Astrocyte of the cerebellum (primary cell): ENCODE results near the gene PEX11G.
A peak's percentile ranks its signal among the peaks of the same experiment; 100 is the strongest.

ENCODE experiments used
- DNase-seq: peaks from one replicate; pipeline ENCODE4 v3.0.0-alpha.2; 2011; ENCODE audit warnings: low read depth
- H3K4me3 ChIP-seq: 2 replicates; pipeline ENCODE4 v1.5.1; 2011; ENCODE audit warnings: mild to moderate bottlenecking, low read depth, low read length, moderate library complexity
- in situ Hi-C: cut with HindIII; loops from 2 replicates; pipeline ENCODE4 v1.10.0; 2017; ENCODE audit warnings: low sequenced_read_pairs
- TF ChIP-seq, protein P1 (sequence below): IDR thresholded peaks from 2 replicates; pipeline ENCODE4 v1.5.1; 2012; ENCODE audit warnings: low read length, low read depth, moderate library complexity, mild to moderate bottlenecking; ENCODE audit errors: missing control alignments

Gene PEX11G

DNA sequence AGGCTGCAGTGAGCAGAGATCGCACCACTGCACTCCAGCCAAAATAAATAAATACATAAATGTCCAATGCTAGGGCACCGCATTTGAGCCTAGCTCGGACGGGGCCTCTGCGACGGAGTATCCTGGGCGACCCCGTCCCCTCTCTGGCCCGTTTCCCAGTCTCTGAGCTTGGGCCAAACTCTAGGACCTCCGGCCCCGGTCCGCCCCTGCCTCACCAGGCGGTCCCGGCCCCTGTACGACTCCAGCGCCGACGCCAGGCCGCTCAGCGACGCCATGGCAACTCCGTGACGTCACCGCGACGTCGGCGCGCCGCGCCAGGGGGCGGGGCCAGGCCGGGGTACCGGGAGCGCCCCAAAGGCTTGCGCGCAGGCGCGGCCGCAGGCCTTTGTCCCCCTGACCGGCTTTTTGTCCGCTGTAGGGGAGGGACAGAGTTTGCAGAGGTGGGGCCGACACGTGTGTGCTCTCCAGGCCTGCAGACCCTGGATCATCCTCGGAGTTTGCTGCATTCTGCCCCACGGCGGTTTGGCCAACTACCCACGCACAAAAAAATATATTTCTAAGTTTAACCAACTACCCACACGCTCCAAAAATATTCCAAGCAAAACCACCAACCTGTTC, at the start of gene PEX11G:
Gene PEX11G (minus strand): TSS at position 300 of the 618 bp plus-strand sequence. CDS start 25 bp downstream, at position 275.
- DNase-seq, result peak; percentile 53
- peak within 1 kb of the TSS; percentile 51 for H3K4me3 ChIP-seq
- in situ Hi-C loops, result no loop called here
- TF ChIP-seq, protein P1, sequence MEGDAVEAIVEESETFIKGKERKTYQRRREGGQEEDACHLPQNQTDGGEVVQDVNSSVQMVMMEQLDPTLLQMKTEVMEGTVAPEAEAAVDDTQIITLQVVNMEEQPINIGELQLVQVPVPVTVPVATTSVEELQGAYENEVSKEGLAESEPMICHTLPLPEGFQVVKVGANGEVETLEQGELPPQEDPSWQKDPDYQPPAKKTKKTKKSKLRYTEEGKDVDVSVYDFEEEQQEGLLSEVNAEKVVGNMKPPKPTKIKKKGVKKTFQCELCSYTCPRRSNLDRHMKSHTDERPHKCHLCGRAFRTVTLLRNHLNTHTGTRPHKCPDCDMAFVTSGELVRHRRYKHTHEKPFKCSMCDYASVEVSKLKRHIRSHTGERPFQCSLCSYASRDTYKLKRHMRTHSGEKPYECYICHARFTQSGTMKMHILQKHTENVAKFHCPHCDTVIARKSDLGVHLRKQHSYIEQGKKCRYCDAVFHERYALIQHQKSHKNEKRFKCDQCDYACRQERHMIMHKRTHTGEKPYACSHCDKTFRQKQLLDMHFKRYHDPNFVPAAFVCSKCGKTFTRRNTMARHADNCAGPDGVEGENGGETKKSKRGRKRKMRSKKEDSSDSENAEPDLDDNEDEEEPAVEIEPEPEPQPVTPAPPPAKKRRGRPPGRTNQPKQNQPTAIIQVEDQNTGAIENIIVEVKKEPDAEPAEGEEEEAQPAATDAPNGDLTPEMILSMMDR, result no peak

DNA sequence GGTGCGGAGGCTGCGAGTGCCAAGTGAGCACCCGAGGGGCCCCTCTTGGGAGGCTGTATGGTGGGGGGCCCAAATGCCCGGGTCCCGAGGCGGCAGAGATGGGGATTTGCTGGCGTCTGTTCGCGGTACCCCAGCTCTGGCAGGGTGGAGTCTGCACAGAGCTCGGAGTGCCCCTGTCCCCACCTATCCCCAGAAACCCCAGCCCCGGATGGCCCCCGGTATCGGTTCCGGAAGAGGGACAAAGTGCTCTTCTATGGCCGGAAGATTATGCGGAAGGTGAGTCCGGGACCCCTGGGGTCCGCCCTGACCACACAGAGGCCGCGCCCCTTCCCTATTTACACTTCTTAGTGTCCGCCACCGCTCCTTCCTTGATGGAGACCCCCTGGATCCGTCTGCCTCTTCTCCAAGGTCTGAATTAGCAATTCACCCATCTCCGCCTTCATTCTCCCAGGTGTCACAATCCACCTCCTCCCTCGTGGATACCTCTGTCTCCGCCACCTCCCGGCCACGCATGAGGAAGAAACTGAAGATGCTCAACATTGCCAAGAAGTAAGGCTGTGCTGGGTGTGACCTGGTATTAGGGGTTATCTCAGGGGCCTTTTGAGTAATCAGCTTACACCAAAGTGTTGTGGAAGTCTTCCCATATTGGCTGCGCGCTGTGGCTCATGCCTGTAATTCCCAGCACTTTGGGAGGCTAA, 47.3 kb upstream of the PEX11G start:
- in situ Hi-C loops, result no loop called here
- TF ChIP-seq, protein P1, result no peak
- H3K4me3 ChIP-seq, result peak overlapping the region; percentile 91
- DNase-seq, result no peak

DNA sequence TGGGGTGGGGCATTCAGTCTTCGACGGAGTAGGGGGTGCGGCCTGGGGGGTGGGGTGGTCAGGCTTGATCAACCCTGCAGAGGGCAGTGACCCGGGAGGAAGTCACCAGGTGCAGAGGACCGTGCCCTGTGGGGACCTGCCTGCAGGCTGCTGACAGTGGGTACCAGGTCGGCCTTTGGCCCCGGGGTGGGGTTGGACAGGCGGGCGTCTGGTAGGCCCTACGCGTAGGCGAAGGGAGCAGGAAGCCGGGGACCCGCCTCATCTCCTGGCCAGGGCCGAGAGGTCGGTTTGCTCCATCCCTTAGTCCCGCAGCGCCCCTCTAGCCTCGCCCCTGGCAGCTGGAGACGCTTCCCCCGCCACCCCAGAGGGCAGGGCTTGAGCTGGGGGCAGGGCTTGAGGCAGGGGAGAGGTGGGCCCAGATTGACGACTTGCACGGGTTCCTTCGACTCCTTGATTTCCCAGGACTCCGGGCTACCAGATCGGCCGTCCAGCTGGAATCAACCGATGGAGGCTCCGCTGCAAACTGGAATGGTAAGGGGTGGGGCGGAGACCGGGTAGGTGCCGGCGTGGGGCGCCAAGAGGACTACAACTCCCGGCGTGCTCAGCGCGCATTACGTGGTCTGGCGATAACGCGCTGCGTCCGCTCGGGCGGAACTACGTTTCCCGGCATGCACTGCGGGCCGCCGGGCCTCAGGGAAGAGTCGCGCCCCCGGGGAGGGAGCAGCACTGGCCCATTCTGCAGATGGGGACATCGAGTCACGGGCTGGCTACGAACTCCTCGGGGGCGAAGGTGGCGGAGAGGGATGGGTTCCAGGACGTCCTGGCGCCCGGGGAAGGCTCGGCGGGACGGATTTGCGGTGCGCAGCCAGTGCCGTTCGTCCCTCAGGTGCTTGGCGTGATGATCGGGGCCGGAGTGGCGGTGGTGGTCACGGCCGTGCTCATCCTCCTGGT, 46.5 kb upstream of the PEX11G start, which contains the start of gene PNPLA6:
Gene PNPLA6 (plus strand): TSS at position 671 of the 951 bp plus-strand sequence. CDS start 72 bp downstream, at position 743.
- H3K4me3 ChIP-seq, result peak within 1 kb of the TSS; percentile 91
- TF ChIP-seq, protein P1, result peak; percentile 2
- in situ Hi-C loops, result no loop called here
- peak; percentile 80 for DNase-seq

DNA sequence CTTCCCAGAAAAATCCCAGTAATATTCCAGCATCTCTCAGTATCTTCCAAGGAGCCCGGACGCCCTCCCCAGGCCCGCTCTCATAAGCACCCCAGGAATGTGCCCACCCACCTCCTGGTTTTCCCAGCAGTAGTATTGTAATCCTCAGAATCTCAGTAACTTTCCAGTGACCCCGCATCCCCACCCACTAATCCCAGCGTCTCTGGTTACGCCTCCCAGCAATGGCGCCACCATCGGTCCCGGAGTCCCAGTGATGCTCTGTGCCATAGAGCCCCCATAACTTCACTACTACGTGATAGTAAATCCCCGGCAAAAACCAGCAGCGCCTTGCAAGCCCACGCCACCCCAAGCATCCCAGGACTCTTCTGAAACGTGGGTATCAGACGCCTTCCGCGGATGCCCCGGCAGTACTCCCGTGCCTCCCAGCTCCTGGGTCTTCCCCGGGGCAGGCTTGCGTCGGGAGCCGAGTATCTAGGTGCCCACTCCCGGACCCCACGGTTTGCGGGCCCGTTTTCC, 45.8 kb upstream of the PEX11G start:
- TF ChIP-seq, protein P1, result peak; percentile 26
- H3K4me3 ChIP-seq, result peak overlapping the region; percentile 91
- in situ Hi-C loops, result no loop called here
- peak; percentile 47 for DNase-seq

DNA sequence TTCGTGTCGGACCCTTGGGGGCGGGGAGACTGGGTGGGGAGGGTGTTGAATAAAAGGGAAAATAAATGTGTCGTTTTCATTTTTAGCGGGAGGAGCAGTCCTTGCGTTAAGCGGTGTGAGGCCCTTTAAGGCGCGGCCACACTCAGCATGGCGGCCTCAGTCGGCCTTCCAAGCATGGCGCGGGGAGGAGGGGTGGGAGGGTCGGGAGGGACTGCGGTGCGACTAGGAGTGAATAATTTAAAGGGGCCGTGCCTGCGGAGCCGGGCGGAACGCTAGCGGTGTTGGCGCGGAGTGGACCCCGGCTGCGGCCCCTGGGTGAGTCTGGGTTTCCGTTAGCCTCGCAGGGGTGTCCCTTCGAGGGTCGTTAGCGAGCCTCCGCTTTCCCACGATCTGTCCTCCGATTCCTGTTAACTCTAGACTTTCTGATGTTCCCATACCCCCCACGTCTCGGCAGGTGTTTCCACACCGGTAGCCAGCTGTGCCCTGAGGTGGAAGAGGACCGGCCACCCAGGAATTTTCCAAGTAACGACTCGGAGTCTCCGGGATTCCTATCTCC, 45.2 kb upstream of the PEX11G start:
- DNase-seq, result peak; percentile 73
- H3K4me3 ChIP-seq, result peak overlapping the region; percentile 91
- TF ChIP-seq, protein P1, result no peak
- in situ Hi-C loops, result no loop called here
